Endodermal cell (in vitro differentiated cells): ENCODE data around the gene FAM50B. TPM values are rescaled to one million over a fixed set of nuclear protein-coding genes. Genes with fewer than 3 reads are reported as not detected.

Experiments used
- DNase-seq: peaks from one replicate; pipeline ENCODE4 v3.0.0-alpha.2; 2017
- H3K27ac ChIP-seq: 2 replicates; pipeline ENCODE4 v1.5.1; 2013; ENCODE audit warnings: mild to moderate bottlenecking, low read depth, low read length, moderate library complexity
- H3K27me3 ChIP-seq: 2 replicates; pipeline ENCODE4 v1.6.1; 2013; ENCODE audit warnings: mild to moderate bottlenecking, low read length, moderate library complexity; ENCODE audit not compliant: insufficient read depth, control insufficient read depth, poor library complexity, severe bottlenecking
- H3K36me3 ChIP-seq: 2 replicates; pipeline ENCODE4 v1.7.0; 2013; ENCODE audit warnings: mild to moderate bottlenecking, low read length, moderate library complexity; ENCODE audit not compliant: control insufficient read depth, insufficient read depth
- H3K4me1 ChIP-seq: one replicate; pipeline ENCODE4 v1.7.0; 2013; ENCODE audit warnings: low read length; ENCODE audit not compliant: control insufficient read depth, insufficient read depth
- H3K4me3 ChIP-seq: 2 replicates; pipeline ENCODE4 v1.5.1; 2013; ENCODE audit warnings: mild to moderate bottlenecking, low read length, moderate library complexity
- H3K9ac ChIP-seq: 2 replicates; pipeline ENCODE4 v1.6.1; 2013; ENCODE audit warnings: mild to moderate bottlenecking, low read length, moderate library complexity; ENCODE audit not compliant: poor library complexity, severe bottlenecking; ENCODE audit errors: extremely low read depth
- H3K9me3 ChIP-seq: 2 replicates; pipeline ENCODE4 v1.6.1; 2013; ENCODE audit warnings: mild to moderate bottlenecking, low read length, moderate library complexity; ENCODE audit not compliant: control insufficient read depth
- H3K27ac Mint-ChIP-seq: 2 replicates; pipeline ENCODE4 v1.8.0; 2020; ENCODE audit warnings: mixed read lengths
- H3K27me3 Mint-ChIP-seq: 2 replicates; pipeline ENCODE4 v1.8.0; 2021; ENCODE audit warnings: mild to moderate bottlenecking, mixed read lengths; ENCODE audit not compliant: insufficient read depth
- H3K36me3 Mint-ChIP-seq: 2 replicates; pipeline ENCODE4 v1.8.0; 2020; ENCODE audit warnings: low read depth, mixed read lengths
- H3K4me1 Mint-ChIP-seq: 2 replicates; pipeline ENCODE4 v1.8.0; 2020; ENCODE audit warnings: mixed read lengths
- H3K4me3 Mint-ChIP-seq: 2 replicates; pipeline ENCODE4 v1.8.0; 2020; ENCODE audit warnings: mild to moderate bottlenecking, moderate library complexity, mixed read lengths
- H3K9me3 Mint-ChIP-seq: 2 replicates; pipeline ENCODE4 v1.8.0; 2020; ENCODE audit warnings: mild to moderate bottlenecking, mixed read lengths
- WGBS, 2 experiments: methylation state at CpG; one replicate each; pipeline versions ENCODE4 v1.1.5 to v1.1.7; 2013; ENCODE audit warnings: missing lambda C conversion rate in 2 of 2, mixed read lengths in 1 of 2; ENCODE audit not compliant: insufficient coverage in 1 of 2, insufficient read length in 1 of 2; 5-methylcytosine and 5-hydroxymethylcytosine counted together
- total RNA-seq, 2 donors: library from RNA; stranded (reverse); fragmentation: NEBNext Ultra II Directional in 1 of 2; extraction: Animal tissue kit (Norgen Biotek cat#: 25700) in 1 of 2; gene quantifications; 2 replicates in 1 of 2; 3 replicates in 1 of 2; pipeline ENCODE4 v1.2.1, GENCODE V29; 2021
- TF ChIP-seq, protein P1 (sequence below): fragments of 200-600 bp; sonication (generic); conservative IDR thresholded peaks from 2 replicates; pipeline ENCODE4 v1.5.0; 2021; ENCODE audit warnings: antibody characterized with exemption, mild to moderate bottlenecking

The FAM50B gene
- total RNA-seq, 2 donors from 2014 or later, result 2.8 to 3.7 TPM

- H3K4me3 ChIP-seq, result no peak overlapping the region
Measured at GRCh38 chr6:3855866-3856265, 6.7 kb downstream of the FAM50B start.

GRCh38 chr6:3856576-3856975, 7.4 kb downstream of the FAM50B start:
- H3K27ac Mint-ChIP-seq, result no peak overlapping the region
- H3K9me3 Mint-ChIP-seq, result no peaks in the 10 kb centered on the region
- Histone ChIP-seq H3K27ac (no peak overlapping the region), H3K27me3 (no peaks in the 10 kb centered on the region), H3K9ac (no peak overlapping the region), H3K4me1 (no peaks in the 10 kb centered on the region), H3K36me3 (no peaks in the 10 kb centered on the region), H3K9me3 (no peaks in the 10 kb centered on the region), H3K4me3 (no peak overlapping the region)
- H3K4me3 Mint-ChIP-seq, result no peak overlapping the region
- no peaks in the 10 kb centered on the region for H3K36me3 Mint-ChIP-seq
- peaks cover 7% of the 10 kb centered on the region for H3K4me1 Mint-ChIP-seq
- WGBS, 2 experiments, result 84 to 90% methylated on average over 4 to 6 of the region's 6 CpGs
- H3K27me3 Mint-ChIP-seq, result no peaks in the 10 kb centered on the region
- no peak for DNase-seq
- TF ChIP-seq, protein P1, sequence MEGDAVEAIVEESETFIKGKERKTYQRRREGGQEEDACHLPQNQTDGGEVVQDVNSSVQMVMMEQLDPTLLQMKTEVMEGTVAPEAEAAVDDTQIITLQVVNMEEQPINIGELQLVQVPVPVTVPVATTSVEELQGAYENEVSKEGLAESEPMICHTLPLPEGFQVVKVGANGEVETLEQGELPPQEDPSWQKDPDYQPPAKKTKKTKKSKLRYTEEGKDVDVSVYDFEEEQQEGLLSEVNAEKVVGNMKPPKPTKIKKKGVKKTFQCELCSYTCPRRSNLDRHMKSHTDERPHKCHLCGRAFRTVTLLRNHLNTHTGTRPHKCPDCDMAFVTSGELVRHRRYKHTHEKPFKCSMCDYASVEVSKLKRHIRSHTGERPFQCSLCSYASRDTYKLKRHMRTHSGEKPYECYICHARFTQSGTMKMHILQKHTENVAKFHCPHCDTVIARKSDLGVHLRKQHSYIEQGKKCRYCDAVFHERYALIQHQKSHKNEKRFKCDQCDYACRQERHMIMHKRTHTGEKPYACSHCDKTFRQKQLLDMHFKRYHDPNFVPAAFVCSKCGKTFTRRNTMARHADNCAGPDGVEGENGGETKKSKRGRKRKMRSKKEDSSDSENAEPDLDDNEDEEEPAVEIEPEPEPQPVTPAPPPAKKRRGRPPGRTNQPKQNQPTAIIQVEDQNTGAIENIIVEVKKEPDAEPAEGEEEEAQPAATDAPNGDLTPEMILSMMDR, result no peak

More at GRCh38 chr6:3855866-3856265, 6.7 kb downstream of the FAM50B start:
- Mint-ChIP-seq H3K9me3 (no peaks in the 10 kb centered on the region), H3K4me3 (no peak overlapping the region), H3K27ac (no peak overlapping the region), H3K27me3 (peaks cover 1% of the 10 kb centered on the region), H3K4me1 (no peaks in the 10 kb centered on the region), H3K36me3 (peaks cover 1% of the 10 kb centered on the region)
- no peaks in the 10 kb centered on the region for H3K9me3 ChIP-seq
- no peak for DNase-seq
- H3K36me3 ChIP-seq, result no peaks in the 10 kb centered on the region
- no peaks in the 10 kb centered on the region for H3K27me3 ChIP-seq
- WGBS, 2 experiments, result 96% methylated on average over 4 of the region's 4 CpGs
- TF ChIP-seq, protein P1, result no peak
- no peak overlapping the region for H3K27ac ChIP-seq
- no peaks in the 10 kb centered on the region for H3K4me1 ChIP-seq
- no peak overlapping the region for H3K9ac ChIP-seq

DNA sequence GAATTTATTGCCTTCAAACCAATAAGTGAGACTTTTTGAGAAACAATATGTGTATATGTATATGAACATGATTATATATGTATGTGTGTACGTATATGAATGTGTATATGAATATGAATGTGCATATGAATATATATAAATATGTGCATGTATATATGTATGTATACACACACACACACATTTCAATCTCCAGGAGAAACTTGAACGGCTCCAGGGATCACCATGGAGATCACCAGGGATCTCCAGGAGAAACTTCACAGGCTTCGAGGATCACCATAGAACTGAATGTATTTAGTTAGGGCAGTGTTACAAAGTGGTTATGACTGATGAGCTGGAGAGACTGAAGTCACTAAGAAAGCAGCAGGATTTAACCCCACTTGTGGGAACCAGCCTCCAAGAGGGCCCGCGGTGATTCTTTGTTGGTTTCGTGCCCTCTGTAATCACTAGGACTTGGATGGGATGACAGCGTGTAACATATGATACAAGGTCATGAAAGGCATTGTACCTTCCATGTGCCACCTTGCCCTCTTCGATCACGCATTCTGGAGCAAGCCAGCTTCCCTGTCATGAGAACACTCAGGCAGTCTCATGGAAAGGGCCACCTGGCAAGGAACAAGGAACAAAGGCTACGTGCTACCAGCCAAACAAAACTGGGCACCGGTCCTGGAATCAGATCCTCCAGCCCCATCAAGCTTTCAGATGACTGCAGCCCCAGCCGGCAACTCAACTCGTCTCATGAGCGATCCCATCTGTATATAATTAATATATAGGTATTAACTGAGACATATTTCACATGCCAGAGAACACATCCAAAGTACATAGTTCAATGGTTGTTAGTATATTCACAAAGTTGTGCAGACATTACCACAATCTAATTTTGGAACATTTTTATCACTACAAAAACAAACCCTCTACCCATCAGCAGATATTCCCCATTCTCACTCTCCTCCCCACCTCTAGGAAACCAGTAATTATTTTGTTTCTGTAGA, 8.6 kb downstream of the FAM50B start:
- no peak overlapping the region for H3K27ac Mint-ChIP-seq
- no peaks in the 10 kb centered on the region for H3K36me3 Mint-ChIP-seq
- Histone ChIP-seq H3K4me1 (no peaks in the 10 kb centered on the region), H3K27me3 (no peaks in the 10 kb centered on the region), H3K27ac (no peak overlapping the region), H3K9me3 (no peaks in the 10 kb centered on the region), H3K9ac (no peak overlapping the region), H3K36me3 (no peaks in the 10 kb centered on the region), H3K4me3 (no peak overlapping the region)
- peaks cover 1% of the 10 kb centered on the region for H3K9me3 Mint-ChIP-seq
- H3K27me3 Mint-ChIP-seq, result no peaks in the 10 kb centered on the region
- no peak for DNase-seq
- peaks cover 9% of the 10 kb centered on the region for H3K4me1 Mint-ChIP-seq
- no peak overlapping the region for H3K4me3 Mint-ChIP-seq
- TF ChIP-seq, protein P1, result no peak
- 87 to 92% methylated on average over 5 to 10 of the region's 14 CpGs for WGBS, 2 experiments
